Activated effector memory CD4-positive, alpha-beta T cell treated with anti-CD3 and anti-CD28 coated beads, Interleukin-2, amount 50 U/mL, for 16 hours (primary cell): ENCODE measurements around the gene ATP10A.

Experiments used
- DNase-seq: peaks from one replicate; pipeline ENCODE4 v3.0.0-alpha.2; 2020

Gene ATP10A

DNA sequence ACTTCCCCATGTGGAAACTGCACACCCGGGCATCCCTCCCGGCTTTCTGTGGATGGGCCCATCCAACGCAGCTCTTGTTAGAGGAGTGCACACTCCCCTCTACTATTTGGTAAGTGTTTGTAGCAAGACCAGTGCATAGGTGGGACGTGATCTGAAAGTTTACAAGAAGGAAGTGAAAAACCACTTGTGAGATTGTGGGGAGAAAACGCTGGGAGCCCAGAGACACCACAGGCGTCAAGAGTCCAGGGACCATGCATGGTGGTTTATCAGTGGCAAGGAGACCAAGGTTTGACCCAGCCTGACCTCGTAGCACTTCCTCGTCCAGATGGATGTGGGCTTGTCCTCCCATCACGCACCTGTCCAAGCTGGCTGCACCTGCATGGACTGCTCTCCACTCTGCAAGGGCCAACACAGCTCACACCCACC lies 51.6 kb downstream of the ATP10A start:
- DNase-seq: no peak

DNA sequence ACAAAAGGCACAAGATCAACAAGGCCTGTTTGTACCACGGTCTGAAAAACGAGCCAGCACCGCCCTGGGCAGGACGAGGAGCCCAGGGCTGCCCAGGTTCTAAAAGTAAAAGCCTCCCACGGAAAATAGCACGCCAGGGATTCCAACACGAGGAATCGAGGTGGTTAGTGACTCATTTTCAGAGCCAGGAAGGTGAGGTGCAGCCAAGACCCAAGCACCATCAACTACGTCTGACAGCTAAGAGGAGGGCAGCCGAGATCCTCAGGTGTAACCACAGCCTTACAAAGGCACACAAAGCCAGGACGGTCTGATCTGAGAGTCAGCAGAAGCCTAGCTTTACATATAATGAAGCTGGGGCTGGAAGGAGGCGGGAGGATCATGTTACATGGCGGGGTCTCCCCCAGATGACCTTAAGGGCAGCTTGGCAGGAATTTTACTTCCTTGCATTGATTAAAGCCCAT lies 52.5 kb downstream of the ATP10A start:
- DNase-seq: no peak

DNA sequence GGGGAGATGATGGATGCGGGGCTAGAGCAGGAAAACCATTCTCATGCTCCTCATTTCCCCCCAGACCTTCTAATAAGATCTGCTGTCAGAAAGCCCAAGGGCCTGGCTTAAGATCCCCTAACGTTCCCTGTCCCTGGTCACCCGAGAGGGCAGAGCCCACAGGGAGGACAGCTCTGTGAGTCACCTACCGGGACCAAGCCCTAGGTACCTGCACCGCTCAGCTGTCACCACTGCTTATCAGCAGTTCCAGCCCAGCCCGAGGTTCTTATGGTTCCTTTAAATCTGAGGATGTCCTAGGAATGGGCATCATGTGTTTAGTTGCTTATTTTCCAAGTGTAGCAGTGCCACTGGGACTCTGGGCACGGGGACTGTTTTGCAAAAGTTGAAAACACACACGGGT lies 53.0 kb downstream of the ATP10A start:
- no peak for DNase-seq

DNA sequence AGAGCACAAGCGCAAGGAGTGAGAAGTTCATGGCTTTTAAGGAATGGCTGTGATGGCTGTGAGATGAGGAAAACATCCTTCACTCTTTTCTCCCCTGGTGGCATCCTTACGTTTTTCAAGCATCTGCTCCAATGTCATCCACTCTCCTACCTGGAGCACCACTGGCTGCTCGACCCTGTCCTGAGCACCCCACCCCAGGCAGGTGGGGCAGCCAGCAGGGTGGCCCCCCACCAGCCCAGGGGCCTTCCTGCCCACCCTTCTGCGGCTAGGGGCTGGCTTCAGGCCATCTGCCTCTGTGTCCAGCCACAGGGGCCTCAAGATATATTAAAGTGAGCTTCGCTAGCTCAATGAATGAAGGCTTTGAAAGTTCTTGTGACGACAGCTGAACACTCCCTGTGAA lies 56.1 kb downstream of the ATP10A start:
- DNase-seq: no peak

DNA sequence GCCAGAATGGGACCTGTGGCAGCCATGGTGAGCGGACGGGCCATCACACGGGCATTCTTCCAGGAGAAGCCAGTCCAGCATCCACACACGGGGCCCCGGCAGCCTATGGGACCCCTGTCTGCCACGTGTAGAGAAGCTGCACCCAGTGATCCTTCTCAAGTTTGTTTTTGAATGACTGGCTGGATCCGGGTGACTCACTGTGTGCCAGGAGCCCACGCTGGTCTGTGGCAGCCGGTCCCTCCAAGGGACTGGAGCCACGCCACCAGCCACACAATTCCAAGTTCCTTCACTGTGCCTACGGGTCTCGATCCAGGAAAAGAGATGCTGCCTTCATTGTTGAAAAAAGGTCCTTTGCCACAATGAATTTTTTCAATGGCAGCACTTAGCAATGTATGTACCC lies 58.1 kb downstream of the ATP10A start:
- DNase-seq: peak; percentile 41

DNA sequence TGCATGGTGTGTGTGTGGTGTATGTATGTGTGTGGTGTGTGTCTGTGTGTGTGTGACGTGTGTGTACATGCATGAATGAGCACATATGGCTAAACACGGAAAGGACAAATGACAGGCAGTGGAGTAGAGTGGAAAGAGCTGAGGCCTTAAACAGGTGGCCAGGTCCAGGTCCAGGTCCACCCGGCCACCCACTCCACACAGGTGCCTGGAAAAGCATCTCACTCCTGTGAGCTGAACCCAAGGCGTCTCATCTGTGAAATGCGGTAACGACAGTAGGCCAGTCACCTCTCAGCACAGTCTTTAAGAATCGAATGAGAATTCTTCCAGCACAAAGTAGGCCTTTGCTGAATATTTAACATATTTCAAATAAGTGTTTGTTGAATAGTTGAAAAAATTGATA lies 58.7 kb downstream of the ATP10A start:
- DNase-seq: peak; percentile 22

DNA sequence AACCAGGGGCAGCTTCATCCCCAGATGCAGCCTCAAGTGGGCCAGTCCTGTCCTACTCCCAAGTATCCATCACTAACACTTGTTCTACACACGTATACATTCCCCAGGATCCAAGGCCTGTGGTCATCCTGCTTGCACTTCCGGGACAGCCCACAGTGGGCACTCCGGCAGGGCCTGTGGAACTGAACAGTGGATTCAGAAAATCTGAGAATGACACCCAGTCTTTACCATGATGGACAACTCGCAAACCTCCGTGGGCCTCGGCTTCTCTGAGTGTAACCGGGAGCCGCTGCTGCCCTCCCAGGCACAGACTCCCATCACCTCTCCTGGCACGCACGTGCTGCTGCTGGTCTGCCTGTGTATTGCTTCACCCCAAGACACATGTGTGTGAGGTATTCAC lies 59.6 kb downstream of the ATP10A start:
- DNase-seq: peak; percentile 25

DNA sequence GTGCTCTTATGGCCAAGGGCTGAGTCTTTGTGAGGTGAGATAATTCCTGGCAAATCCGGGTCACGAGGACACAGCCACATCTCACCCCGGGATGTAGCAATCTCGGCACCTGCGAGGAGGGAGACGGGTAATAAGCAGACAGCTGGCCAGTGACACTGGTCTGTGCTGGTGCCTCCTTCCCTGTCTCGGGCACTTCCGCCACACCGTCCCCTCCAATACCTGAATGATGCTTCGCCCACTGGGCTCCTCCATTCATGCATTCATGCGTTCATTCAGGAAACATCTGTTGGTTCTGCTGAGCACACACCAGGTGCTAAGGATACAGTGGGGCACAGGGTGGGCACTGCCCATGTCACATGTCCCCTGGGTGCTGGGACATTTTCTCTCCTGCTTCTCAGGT lies 60.1 kb downstream of the ATP10A start:
- DNase-seq: peak; percentile 38

DNA sequence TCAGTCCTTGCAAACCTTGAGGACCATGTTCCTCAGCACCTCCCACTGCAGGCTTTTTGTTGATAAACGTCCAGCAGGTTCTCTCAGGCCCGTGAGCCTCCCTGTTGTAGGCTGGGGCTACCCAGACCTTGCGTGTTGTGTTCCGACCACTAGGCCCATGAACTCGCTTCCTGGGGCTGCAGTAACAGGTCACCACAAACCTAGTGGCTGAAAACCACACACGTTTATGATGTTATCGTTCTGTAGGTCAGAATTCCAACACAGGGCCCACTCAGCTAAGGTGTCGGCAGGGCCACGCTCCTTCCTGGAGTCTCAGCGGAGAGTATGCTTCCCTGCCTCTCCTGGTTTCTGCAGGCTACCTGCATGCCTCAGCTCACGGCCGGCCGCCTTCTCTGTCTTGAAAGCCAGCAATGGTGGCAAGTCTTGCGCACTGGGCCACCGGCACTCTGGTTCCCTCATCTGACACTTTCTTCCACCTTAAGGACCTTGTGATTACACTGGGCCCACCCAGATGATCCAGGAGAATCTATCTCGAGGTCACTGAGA lies 60.8 kb downstream of the ATP10A start:
- DNase-seq: peak; percentile 46

DNA sequence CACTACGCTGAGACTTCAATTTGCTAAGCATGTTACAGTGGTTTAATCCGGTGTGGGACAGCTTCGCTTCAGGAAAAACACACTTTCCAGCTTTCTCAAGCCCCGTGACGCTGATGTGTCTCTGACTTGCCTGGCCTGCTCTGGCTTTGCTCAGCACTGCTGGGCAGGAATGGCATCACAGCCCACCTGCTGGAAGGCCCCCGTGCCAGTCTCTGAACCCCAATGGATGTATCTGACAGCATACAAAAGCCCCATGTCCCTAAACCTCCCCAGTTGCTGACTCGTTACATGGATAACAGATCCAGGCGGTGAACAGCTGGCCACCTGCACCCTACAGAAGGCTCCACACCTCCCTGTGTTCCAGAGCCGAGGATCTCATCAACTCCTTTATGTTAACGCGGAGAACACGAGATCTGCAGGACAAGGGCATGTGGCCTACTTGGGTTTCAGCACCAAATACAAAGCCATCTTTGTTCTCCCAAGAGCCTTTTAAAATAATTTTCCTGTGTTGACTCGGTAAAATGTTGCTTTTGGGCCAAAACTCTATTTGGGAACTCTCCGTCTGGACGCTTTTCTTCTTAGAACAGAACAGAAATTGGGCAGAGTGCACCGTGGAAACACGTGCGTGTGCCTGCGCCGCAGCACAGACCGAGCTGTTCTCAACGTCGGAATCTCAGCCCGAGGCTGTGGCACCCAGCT lies 61.4 kb downstream of the ATP10A start:
- DNase-seq: no peak

DNA sequence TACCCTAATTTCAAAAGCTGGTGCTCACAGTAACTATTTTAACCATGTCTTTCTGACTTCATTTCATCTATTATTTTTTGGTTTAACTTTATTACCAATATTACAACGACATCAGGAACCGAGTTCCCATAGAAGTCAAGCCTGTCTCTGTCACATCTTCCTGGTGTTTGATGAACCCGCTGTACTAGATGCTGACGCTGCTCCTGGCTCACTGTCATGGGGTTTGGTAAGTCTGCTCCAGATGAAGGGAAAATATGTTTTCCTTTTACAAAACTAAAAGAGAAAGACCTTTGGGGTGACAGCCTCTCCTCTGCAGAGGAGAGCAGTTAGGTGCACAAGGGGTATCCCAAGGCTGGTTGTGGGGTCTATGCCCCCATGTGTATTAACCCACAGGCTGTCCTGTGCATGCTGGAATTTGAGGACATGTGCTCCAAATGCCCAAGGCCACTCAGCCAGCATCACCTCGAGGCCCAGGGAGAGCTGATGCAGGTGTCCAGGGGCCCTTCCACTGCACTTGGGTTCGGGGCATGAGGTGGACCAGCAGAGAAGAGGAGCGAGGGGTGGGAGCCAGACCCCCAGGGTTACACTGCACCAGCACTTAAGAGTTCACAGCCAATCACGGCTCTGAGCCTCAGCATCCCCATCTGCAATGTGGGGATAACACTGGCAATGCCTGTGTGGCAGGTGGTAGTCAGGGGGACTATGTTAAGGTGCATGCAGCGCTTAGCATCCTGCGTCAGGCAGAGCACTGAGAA lies 62.2 kb downstream of the ATP10A start:
- DNase-seq: peak; percentile 38

DNA sequence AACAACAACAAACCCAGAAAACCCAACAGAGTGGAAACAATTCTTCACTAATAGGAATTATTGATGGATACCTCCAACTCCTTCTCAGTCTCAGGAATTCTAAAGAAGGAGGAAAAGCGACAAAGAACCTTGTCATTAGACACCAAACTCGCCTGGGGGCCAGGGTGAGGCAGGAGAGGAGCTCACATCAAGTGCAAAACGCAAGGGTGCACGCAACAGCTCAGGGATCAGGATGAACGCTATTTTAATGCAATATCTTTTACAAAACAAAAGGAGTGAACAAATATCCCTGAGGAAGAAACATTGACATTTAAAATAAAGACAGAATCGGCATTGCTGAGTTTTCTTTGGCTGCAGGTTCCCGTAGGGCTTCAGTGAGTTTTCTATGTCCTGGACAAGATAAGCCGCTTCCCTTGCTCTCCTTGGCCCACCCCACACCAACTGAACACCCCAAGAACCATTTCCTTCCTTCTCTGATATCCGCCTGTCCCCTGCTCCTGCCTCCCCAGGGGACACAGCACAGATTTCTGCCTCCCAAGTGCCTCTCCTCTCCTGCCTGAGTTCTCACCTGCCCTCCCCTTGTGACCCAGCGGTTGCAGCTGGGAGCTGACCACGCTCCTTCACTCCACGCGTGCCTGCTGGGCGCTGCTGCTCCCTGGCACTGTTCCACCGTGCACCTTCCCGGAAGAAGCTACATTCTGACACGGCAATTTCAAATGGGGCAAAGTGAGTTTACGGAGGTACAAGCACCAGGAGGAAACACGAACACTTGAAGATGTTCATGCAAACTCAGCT lies 63.0 kb downstream of the ATP10A start:
- peak; percentile 27 for DNase-seq

DNA sequence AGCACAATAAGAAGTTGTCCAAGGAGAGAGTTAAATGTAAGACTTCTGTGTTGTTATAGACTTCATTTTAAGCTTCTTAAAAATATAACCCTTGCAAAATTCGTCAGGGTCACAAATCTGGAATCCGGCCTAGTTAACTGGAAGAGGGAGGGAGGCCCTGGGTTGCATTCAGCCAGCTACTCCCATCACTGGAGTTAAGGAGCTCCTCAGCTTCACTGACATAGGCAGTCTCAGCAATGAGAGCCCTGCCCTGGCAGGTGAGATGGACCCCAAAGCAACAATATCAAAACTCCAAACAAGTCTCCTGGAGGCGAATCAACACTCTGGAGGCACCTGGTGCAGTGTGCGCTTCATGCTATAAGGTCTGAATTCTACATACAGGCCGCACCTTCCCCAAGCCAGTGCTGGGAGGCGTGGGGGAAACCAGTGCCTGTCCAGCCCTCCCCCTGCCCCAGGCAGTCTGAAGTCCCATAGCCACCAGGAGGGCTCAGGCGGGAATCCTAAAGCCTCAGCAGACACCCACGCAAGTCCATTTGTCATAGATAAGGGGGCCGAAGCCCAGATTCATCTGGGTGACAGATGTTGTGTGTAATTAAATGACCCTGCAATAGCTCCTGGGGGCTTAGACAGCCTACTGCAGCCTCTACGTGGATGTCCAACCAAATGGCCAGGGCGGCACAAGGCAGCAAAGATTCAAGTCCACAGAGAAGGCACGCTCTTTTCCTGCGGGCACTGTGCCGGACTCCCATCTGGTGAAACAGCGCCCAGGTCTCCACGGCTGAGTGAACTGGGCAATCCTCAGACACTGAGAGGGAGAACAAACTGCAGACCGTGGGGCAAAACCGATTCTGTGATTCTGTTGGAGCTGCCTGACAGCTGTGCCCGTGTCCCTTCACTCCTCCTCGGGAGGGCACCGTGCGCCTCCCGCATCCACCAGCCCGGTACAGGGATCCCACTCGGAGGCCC lies 64.9 kb downstream of the ATP10A start:
- peak; percentile 59 for DNase-seq

DNA sequence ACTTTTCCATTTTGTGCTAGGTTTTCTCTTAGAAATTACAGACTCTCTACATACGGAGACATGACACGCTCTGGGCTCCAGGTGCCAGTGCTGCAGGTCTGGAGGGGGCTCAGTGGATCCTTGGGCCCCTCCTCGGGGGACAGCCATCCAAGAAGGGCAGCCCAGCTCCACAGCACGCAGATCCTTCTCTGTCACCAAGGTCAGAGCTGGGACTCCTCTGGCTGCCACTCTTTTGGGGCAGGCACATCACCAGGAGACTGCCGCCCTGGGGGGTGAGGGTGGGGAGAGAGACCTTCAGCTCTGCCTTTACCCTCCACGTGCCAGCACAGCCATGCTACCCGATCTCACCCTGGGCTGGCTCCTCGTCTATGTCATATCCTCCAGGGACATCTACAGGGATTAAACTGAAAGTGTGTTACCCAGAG lies 65.6 kb downstream of the ATP10A start:
- DNase-seq: peak; percentile 19

DNA sequence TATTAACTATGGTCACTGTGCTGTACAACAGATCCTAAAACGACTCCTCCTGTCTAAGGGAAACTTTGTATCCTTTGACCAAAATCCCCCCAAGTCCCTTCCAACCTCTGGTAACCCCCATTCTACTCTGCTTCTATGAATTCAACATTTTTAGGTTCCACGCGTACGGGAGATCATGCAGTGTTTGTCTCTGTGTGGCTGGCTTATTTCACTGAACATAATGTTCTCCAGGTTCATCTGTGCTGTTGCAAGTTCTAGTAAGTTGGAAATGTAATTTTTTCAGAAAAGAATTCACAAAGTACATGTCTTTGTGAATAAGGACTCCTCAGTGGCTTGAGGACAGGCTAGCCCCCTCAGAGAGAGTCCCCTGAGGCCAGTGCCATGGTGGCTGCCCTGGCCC lies 66.1 kb downstream of the ATP10A start:
- DNase-seq: peak; percentile 13

DNA sequence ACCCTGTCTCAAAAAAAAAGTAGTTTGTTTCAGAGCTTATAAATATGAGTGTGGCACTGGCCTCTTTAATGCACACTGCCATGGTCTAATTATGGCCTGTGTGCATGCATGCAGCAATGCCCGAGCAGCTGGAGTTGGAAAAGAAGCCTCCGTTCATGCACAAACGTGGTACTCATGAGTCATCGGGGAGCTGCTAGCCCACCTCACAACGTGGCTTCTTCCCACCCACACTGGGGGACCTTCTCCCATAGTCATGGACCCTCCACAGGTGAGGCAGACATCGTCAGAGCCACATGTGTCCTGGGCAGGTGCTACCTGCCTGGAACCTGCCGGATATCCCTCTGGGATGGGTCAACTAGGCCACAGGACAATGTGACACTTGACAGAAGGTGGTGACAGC lies 66.7 kb downstream of the ATP10A start:
- peak; percentile 41 for DNase-seq

DNA sequence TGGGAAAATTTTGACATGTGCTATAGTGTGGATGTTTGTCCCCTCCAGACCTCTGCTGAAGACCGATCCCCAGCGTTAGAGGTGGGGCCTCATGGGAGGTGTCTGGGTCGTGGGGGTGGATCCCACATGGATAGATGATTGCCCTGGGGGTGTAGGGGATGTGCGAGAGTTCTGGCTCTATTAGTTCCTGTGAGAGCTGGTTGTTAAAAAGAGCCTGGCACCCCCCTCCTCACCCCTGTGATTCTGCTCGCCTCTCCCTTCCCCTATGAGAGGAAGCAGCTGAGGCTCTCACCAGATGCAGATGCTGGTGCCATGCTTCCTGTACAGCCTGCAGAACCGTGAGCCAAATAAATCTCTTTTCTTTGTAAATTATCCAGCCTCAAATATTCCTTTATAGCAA lies 67.4 kb downstream of the ATP10A start:
- DNase-seq: peak; percentile 25

DNA sequence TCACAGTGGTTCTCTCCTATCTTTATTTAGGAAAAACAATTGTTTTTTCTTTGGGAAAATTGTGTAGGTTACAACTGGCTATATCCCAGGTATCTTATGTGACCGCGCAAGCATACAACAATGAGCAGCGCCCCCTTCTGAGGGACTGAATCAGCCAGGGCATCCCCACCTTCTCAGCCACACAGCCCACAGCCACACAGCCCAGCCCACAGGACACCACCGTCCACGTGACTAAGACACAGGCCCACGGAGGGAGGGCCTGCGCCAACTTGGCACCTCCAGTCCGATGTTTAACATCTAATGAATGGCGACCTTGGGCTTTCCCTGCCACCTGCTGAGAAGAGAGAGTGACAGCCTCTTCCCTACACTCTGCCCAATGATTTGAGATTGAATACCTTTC lies 68.1 kb downstream of the ATP10A start:
- DNase-seq: peak; percentile 56

DNA sequence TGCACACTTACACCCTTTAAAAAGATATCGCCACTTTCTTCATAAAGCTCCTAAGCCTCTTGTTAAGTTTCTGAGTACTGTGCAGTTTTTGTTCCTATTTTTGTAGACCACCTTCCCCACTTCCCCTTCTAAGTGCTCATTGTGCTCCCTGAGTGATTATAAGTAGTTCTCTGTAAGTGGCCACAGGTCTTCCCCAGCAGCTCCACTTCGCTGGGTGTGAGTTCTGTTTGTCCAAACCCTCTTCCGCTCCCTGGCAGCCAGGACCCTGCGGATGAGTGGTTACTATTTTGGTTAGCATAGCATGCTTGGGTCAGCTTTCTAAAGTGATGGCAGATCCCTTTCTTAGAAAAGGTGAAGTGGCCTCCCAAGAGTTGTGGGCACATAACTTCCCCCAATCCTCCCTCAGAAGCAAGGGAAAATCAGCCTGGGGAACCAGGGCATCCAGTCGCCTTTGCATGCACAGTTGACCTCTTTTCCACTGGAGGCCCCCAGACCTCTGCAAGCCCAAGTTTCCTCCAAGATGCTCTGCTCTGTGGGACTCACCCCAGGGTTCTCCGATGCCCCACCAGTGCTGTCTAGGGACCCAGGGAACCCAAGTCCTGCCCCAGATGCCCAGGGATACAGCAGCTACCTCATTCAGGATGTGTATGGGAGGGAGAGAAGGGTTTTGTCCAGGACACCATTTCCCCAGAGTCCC lies 69.6 kb downstream of the ATP10A start:
- DNase-seq: peak; percentile 38

DNA sequence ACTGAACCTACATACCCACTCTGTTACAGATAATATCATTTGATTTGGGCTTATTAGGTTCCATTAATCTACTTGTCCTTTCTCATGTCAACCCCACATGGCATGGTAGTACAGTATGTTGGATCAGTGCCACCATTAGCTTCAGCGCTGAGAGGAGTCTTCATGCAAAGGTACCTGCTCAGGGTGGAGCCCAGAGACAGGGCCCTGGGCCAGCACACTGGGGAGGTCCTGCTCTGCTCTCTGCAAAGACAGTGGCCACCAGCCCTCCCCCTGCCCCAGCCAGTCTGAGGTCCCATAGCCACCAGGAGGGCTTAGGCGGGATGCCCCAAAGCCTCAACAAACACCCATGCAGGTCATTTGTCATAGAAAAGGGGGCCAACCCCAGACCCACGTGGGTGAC lies 71.0 kb downstream of the ATP10A start:
- DNase-seq: peak; percentile 44

DNA sequence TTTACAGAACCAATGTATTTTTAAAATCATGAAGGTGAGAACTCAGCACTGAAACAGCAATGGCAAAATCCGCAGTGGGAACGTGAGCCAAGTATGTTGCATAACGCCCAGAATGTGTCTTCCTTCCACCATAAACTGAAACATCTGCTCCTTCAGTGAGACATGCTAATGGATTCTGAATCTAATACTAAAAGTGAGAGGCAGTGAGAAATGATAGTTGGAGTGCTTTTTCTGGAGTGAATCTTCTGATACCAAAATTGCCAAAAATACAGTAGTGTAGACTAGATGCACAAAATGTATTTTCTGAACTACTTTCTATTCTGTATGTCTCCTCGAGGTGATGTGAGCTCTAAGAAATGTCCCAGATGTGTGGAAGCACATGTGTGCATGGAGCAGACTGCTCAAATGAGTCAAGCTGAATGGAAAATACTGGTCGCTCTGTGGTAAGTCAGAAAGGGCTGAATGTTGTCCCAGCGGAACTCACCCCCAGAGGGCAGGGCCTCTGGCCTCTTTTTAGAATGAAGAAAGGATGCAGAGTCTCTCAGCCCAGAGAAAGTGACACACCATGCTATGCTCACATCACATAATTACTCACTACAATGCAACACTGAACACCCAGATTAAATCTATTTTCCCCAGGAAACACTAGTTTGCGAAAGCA lies 73.0 kb downstream of the ATP10A start:
- DNase-seq: no peak
